CD4-positive, alpha-beta T cell (primary cell): ENCODE data around the gene THUMPD2. TPM values are rescaled to one million over a fixed set of nuclear protein-coding genes. Genes with fewer than 3 reads are reported as not detected.

Source experiments
- ATAC-seq: fragments of 200-7000 bp; cut with Tn5 transposase; one replicate; pipeline ENCODE4 v1.10.0; 2022; ENCODE audit warnings: mild to moderate bottlenecking; ENCODE audit not compliant: poor library complexity
- CTCF ChIA-PET: fragments of 350-600 bp; sonication (Branson Sonifier 250); formaldehyde crosslinking; loops from one replicate; lab custom pipeline; 2021; ENCODE audit warnings: antibody characterized with exemption, inconsistent platforms; lab: Charles Lee
- POLR2A ChIA-PET: fragments of 350-600 bp; sonication (Branson Sonifier 250); formaldehyde crosslinking; loops from one replicate; lab custom pipeline; 2021; ENCODE audit warnings: antibody characterized with exemption, inconsistent platforms; lab: Charles Lee
- DNase-seq, 14 experiments: peaks; one replicate each; pipeline ENCODE4 v3.0.0-alpha.2; 2013 to 2020; ENCODE audit warnings: mixed read lengths in 2 of 14
- H3K27ac ChIP-seq, 2 donors: one replicate each; pipeline versions ENCODE4 v1.5.1 to v1.7.0; 2013; ENCODE audit warnings: low read length in 2 of 2, low read depth in 1 of 2, mild to moderate bottlenecking in 1 of 2
- H3K27me3 ChIP-seq, 2 experiments: 1 replicate in 1 of 2; 2 replicates in 1 of 2; pipeline versions ENCODE4 v1.6.1 to v1.7.0; 2013; ENCODE audit warnings: low read length in 2 of 2, control low read depth in 1 of 2, mild to moderate bottlenecking in 1 of 2, moderate library complexity in 1 of 2; ENCODE audit not compliant: insufficient read depth in 2 of 2, control insufficient read depth in 1 of 2
- H3K36me3 ChIP-seq: one replicate; pipeline ENCODE4 v1.6.1; 2013; ENCODE audit warnings: low read length, control low read depth; ENCODE audit not compliant: insufficient read depth
- H3K4me1 ChIP-seq: one replicate; pipeline ENCODE4 v1.6.1; 2013; ENCODE audit warnings: low read length, control low read depth; ENCODE audit not compliant: insufficient read depth
- H3K4me3 ChIP-seq: one replicate; pipeline ENCODE4 v1.5.1; 2013; ENCODE audit warnings: mild to moderate bottlenecking, low read length, moderate library complexity
- H3K9me3 ChIP-seq, 2 experiments: 1 replicate in 1 of 2; 2 replicates in 1 of 2; pipeline versions ENCODE4 v1.6.1 to v1.7.0; 2013; ENCODE audit warnings: low read length in 2 of 2, mild to moderate bottlenecking in 2 of 2, control low read depth in 1 of 2, moderate library complexity in 1 of 2; ENCODE audit not compliant: control insufficient read depth in 1 of 2, insufficient read depth in 1 of 2
- H3K27ac Mint-ChIP-seq: one replicate; pipeline ENCODE4 v1.8.0; 2020; ENCODE audit warnings: mixed read lengths
- H3K27me3 Mint-ChIP-seq: one replicate; pipeline ENCODE4 v1.8.0; 2021; ENCODE audit warnings: mixed read lengths
- H3K36me3 Mint-ChIP-seq: one replicate; pipeline ENCODE4 v1.8.0; 2021; ENCODE audit warnings: low read depth, mixed read lengths
- H3K4me1 Mint-ChIP-seq: one replicate; pipeline ENCODE4 v1.8.0; 2021; ENCODE audit warnings: low read depth, mixed read lengths
- H3K4me3 Mint-ChIP-seq: one replicate; pipeline ENCODE4 v1.8.0; 2020; ENCODE audit warnings: mild to moderate bottlenecking, mixed read lengths
- H3K9me3 Mint-ChIP-seq: one replicate; pipeline ENCODE4 v1.8.0; 2020; ENCODE audit warnings: mixed read lengths
- intact Hi-C, 2 experiments: fragments of 100-400 bp; cut with DNase I in 1 of 2; cut with micrococcal nuclease in 1 of 2; formaldehyde crosslinking; loops; one replicate each; pipeline versions ENCODE4 v1.15.1 to v1.9.0; 2023 to 2025; cut with DNase I, micrococcal nuclease
- total RNA-seq, 174 experiments: library from RNA in 2 of 174; stranded (reverse) in 2 of 174; gene quantifications; one replicate each; pipeline ENCODE4 v1.2.3 and lab custom pipeline; 2021 to 2026
- TF ChIP-seq, protein P1 (sequence below): fragments of 200-600 bp; IDR thresholded peaks from one replicate; pipeline ENCODE4 v1.8.0; 2022; ENCODE audit warnings: antibody characterized with exemption, mild to moderate bottlenecking

Gene THUMPD2
- total RNA-seq, 2 experiments from 2014 or later: 13.7 to 15.5 TPM

DNA sequence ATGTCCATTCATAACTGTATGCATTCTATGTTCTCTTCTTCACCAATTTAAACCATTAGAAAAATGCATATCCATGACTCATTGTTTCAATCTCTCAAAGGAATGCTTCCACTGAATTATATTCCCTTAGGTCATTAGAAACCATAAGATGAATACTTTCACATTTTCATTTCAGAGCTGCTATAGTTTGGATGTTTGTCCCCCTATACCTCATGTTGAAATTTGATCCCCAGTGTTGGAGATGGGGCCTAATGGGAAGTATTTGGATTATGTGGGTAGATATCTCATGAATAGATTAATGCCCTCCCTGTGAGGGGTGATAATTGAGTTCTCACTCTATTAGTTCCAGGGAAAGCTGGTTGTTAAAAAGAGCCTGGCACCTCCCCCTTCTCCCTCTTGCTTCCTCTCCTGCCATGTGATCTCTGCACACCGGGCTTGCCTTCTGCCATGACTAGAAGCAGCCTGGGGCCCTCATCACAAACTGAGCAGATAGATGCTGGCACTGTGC, 35.7 kb downstream of the THUMPD2 start:
- H3K9me3 Mint-ChIP-seq: no peaks in the 10 kb centered on the region
- ATAC-seq (no peak), DNase-seq (no peak)
- H3K4me1 Mint-ChIP-seq: peaks cover 6% of the 10 kb centered on the region
- H3K27me3 Mint-ChIP-seq: no peaks in the 10 kb centered on the region
- no peak overlapping the region for H3K27ac Mint-ChIP-seq
- H3K36me3 Mint-ChIP-seq: peaks cover 90% of the 10 kb centered on the region
- H3K27ac ChIP-seq: no peak overlapping the region
- H3K9me3 ChIP-seq: no peaks in the 10 kb centered on the region
- intact Hi-C loops: no loop called here
- H3K4me3 ChIP-seq: no peak overlapping the region
- ChIA-PET POLR2A (no interaction called here), CTCF (interaction anchor here (1.2 kb wide), 1 partner anchor 11 kb away, joined by 3 read pairs; no protein-coding TSS in a partner anchor)
- peaks cover 33% of the 10 kb centered on the region for H3K36me3 ChIP-seq
- no peak overlapping the region for H3K4me3 Mint-ChIP-seq
- H3K27me3 ChIP-seq: no peaks in the 10 kb centered on the region
- TF ChIP-seq, protein P1, sequence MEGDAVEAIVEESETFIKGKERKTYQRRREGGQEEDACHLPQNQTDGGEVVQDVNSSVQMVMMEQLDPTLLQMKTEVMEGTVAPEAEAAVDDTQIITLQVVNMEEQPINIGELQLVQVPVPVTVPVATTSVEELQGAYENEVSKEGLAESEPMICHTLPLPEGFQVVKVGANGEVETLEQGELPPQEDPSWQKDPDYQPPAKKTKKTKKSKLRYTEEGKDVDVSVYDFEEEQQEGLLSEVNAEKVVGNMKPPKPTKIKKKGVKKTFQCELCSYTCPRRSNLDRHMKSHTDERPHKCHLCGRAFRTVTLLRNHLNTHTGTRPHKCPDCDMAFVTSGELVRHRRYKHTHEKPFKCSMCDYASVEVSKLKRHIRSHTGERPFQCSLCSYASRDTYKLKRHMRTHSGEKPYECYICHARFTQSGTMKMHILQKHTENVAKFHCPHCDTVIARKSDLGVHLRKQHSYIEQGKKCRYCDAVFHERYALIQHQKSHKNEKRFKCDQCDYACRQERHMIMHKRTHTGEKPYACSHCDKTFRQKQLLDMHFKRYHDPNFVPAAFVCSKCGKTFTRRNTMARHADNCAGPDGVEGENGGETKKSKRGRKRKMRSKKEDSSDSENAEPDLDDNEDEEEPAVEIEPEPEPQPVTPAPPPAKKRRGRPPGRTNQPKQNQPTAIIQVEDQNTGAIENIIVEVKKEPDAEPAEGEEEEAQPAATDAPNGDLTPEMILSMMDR: no peak
- H3K4me1 ChIP-seq: no peaks in the 10 kb centered on the region

DNA sequence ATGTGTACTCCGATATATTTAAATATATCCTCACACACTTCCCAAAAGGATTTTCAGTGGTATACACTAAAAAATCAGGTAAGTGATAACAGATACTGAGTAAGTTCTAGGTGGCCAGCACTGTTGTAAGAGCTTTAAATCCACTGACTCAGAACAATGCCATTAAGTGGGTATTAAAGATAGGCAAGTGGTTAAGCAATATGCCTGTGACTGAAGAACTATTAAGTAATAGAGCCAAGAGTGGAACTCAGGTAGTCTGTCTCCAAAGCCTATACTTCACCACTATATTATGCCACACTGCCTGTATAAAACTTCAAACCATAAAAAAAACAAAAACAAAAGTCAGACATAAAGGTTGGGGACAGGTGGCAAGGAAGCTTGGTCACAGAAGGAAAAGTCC, 37.2 kb downstream of the THUMPD2 start:
- Histone ChIP-seq H3K4me3 (no peak overlapping the region), H3K9me3 (no peaks in the 10 kb centered on the region), H3K27ac (no peak overlapping the region), H3K36me3 (peaks cover 44% of the 10 kb centered on the region), H3K27me3 (no peaks in the 10 kb centered on the region), H3K4me1 (no peaks in the 10 kb centered on the region)
- H3K27me3 Mint-ChIP-seq: no peaks in the 10 kb centered on the region
- no peak overlapping the region for H3K27ac Mint-ChIP-seq
- H3K36me3 Mint-ChIP-seq: peaks cover 94% of the 10 kb centered on the region
- CTCF ChIA-PET: interaction anchor here (1.2 kb wide), 1 partner anchor 9 kb away, joined by 3 read pairs; no protein-coding TSS in a partner anchor
- H3K9me3 Mint-ChIP-seq: no peaks in the 10 kb centered on the region
- no peak for ATAC-seq
- TF ChIP-seq, protein P1: no peak
- POLR2A ChIA-PET: no interaction called here
- H3K4me1 Mint-ChIP-seq: peaks cover 6% of the 10 kb centered on the region
- intact Hi-C loops: no loop called here
- DNase-seq: no peak
- H3K4me3 Mint-ChIP-seq: no peak overlapping the region

DNA sequence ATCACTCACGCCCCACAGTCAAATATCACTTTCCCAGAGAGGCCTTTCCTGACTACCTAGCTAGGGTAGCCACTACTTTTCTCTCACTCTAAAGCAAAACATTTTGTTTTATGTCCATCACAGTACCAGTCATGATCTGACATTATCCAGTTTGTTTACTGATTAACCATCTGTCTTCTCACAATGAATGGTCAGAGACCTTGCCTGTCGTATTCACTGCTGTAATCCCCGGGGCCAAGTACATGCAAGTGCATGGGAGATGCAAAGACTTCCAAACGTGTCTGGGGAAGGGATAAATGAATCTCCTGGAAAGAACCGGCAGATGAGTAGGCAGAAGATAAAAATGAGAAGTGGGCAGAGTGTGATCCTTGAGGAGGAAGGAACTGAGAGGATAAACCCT, 39.7 kb downstream of the THUMPD2 start:
- H3K27me3 Mint-ChIP-seq: no peaks in the 10 kb centered on the region
- Histone ChIP-seq H3K36me3 (peaks cover 60% of the 10 kb centered on the region), H3K4me1 (no peaks in the 10 kb centered on the region), H3K27me3 (no peaks in the 10 kb centered on the region), H3K27ac (no peak overlapping the region), H3K9me3 (no peaks in the 10 kb centered on the region), H3K4me3 (no peak overlapping the region)
- TF ChIP-seq, protein P1: no peak
- ChIA-PET POLR2A (no interaction called here), CTCF (no interaction called here)
- no peaks in the 10 kb centered on the region for H3K9me3 Mint-ChIP-seq
- ATAC-seq (no peak), DNase-seq (no peak)
- peaks cover 96% of the 10 kb centered on the region for H3K36me3 Mint-ChIP-seq
- H3K4me1 Mint-ChIP-seq: peaks cover 6% of the 10 kb centered on the region
- no peak overlapping the region for H3K4me3 Mint-ChIP-seq
- intact Hi-C loops: no loop called here
- H3K27ac Mint-ChIP-seq: no peak overlapping the region
